Measurements from ENCODE around the gene FHIT.

DNA sequence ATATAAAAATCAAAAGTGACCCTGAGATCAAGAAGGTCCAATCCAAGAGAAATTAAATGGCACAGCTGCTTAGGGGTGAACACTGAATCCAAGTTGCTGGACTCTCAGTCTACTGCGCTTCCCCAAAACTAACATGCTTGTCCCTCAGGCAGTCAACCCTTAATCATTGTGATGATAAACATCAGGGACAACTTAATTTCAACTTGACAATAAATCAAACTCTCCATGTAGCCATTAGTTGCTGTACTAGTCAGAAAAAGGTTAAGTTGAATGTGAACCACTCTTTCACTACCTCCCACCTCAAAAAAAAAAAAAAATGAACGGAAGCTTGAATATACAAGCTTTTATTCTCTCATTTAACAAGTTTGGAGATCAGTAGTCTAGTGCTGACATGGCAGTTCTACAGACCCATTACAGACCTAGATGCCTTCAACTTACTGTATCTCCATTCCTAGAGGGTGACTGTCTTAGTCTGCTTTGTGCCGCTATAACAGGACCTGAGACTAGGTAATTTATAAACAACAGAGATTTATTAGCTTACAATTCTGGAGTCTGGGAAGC is 185.7 kb downstream of the FHIT start:
- TF ChIP-seq, protein P1, sequence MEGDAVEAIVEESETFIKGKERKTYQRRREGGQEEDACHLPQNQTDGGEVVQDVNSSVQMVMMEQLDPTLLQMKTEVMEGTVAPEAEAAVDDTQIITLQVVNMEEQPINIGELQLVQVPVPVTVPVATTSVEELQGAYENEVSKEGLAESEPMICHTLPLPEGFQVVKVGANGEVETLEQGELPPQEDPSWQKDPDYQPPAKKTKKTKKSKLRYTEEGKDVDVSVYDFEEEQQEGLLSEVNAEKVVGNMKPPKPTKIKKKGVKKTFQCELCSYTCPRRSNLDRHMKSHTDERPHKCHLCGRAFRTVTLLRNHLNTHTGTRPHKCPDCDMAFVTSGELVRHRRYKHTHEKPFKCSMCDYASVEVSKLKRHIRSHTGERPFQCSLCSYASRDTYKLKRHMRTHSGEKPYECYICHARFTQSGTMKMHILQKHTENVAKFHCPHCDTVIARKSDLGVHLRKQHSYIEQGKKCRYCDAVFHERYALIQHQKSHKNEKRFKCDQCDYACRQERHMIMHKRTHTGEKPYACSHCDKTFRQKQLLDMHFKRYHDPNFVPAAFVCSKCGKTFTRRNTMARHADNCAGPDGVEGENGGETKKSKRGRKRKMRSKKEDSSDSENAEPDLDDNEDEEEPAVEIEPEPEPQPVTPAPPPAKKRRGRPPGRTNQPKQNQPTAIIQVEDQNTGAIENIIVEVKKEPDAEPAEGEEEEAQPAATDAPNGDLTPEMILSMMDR (IDR thresholded peaks at IDR 0.05; ENCODE audit: insufficient read depth, low read length, poor library complexity, severe bottlenecking): no peak
- no peak for TF ChIP-seq EZH2phosphoT487 (conservative IDR thresholded peaks at IDR 0.05; ENCODE audit: low read length)
